Right atrium auricular region (tissue), 2 donors: ENCODE data around the gene HIKESHI. TPM values are rescaled to one million over a fixed set of nuclear protein-coding genes. Genes with fewer than 3 reads are reported as not detected.

Experiments used
- DNase-seq: peaks from one replicate; pipeline ENCODE4 v3.0.0-alpha.2; 2019; ENCODE audit warnings: low spot score
- H3K27ac ChIP-seq, 2 donors: fragments of 200-600 bp; sonication (generic); 1 replicate in 1 of 2; 2 replicates in 1 of 2; pipeline ENCODE4 v1.5.1; 2016 to 2019
- H3K27me3 ChIP-seq, 2 donors: fragments of 200-600 bp; sonication (generic); one replicate each; pipeline versions ENCODE4 v1.5.1 to v1.6.0; 2017 to 2019
- H3K36me3 ChIP-seq: fragments of 200-600 bp; sonication (generic); one replicate; pipeline ENCODE4 v1.5.1; 2016
- H3K4me1 ChIP-seq, 2 donors: fragments of 200-600 bp; sonication (generic); one replicate each; pipeline versions ENCODE4 v1.5.1 to v1.6.0; 2017 to 2019
- H3K4me3 ChIP-seq, 2 donors: fragments of 200-600 bp; sonication (generic); 1 replicate in 1 of 2; 2 replicates in 1 of 2; pipeline ENCODE4 v1.5.1; 2017 to 2019; ENCODE audit warnings: mild to moderate bottlenecking in 1 of 2, moderate library complexity in 1 of 2
- H3K9me3 ChIP-seq, 2 donors: fragments of 200-600 bp; sonication (generic); one replicate each; pipeline ENCODE4 v1.5.1; 2019
- total RNA-seq, 2 donors: library from RNA; depleted of rRNA; stranded (reverse); fragments of >200 nt; gene quantifications; one replicate each; pipeline ENCODE4 v1.1.0, GENCODE V29; 2016
- TF ChIP-seq, protein P1 (sequence below), 2 donors: fragments of 200-600 bp; sonication (generic); IDR thresholded peaks; one replicate each; pipeline ENCODE4 v1.5.1; 2019; ENCODE audit warnings: antibody characterized with exemption in 2 of 2

Gene HIKESHI
- total RNA-seq, 2 donors from 2014 or later: 33.9 to 49.8 TPM

DNA sequence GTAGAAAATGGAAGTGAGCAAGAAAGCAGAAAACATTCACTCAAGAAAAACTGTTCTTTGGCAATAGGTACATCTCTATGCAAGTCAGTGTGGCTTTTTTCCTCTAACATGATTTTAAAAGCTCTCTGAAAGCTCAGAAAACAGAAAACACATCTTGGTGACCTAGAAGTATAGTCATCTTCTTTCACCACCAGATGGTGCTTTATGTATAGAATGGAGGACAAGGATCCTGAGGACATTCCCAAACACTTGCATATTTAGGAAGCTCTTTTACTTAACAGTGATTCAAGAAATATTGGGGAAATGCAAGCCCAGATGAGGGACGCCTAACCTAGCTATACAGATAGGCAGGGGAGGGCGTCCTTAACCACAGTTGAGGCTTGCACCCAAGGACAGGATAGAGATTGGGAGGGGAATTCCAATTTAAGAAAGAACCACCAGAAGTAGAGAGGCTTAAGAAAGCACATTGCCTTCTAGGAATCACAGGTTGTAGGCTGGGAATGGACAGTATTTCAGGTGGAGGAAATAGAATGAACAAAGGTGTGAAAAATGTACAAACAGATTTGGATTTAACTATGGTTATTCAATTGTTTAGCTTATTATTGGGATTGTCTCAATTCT, 58.8 kb downstream of the HIKESHI start:
- TF ChIP-seq, protein P1, sequence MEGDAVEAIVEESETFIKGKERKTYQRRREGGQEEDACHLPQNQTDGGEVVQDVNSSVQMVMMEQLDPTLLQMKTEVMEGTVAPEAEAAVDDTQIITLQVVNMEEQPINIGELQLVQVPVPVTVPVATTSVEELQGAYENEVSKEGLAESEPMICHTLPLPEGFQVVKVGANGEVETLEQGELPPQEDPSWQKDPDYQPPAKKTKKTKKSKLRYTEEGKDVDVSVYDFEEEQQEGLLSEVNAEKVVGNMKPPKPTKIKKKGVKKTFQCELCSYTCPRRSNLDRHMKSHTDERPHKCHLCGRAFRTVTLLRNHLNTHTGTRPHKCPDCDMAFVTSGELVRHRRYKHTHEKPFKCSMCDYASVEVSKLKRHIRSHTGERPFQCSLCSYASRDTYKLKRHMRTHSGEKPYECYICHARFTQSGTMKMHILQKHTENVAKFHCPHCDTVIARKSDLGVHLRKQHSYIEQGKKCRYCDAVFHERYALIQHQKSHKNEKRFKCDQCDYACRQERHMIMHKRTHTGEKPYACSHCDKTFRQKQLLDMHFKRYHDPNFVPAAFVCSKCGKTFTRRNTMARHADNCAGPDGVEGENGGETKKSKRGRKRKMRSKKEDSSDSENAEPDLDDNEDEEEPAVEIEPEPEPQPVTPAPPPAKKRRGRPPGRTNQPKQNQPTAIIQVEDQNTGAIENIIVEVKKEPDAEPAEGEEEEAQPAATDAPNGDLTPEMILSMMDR (IDR thresholded peaks at IDR 0.05): no peak
- DNase-seq: no peak

DNA sequence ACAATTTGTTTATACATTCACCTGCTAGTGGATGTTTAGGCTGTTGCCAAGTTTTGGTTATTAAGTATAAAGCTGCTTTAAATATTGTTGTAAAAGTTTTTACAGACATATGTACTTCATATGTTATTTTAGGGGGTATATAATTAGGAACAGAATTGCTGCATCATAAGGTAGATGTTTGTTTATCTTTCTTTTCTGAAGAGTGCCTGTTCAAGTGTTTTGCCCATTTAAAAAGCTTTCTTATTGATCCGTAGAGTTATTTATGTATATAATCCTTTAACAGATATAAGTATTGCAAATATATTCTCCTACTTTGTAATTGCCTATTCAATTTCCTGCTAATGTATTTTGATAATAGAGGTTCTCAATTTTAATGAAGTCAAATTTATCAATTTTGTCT, 61.4 kb downstream of the HIKESHI start:
- Histone ChIP-seq H3K36me3 (no peaks in the 10 kb centered on the region), H3K9me3 (no peaks in the 10 kb centered on the region), H3K27ac (no peak overlapping the region), H3K27me3 (no peaks in the 10 kb centered on the region), H3K4me1 (no peaks in the 10 kb centered on the region), H3K4me3 (no peak overlapping the region)
- TF ChIP-seq, protein P1 (IDR thresholded peaks at IDR 0.05): no peak
- DNase-seq: no peak

More for the DNA sequence above, 58.8 kb downstream of the HIKESHI start:
- Histone ChIP-seq H3K36me3 (no peaks in the 10 kb centered on the region), H3K27me3 (no peaks in the 10 kb centered on the region), H3K4me3 (no peak overlapping the region), H3K27ac (no peak overlapping the region), H3K4me1 (no peaks in the 10 kb centered on the region), H3K9me3 (no peaks in the 10 kb centered on the region)

DNA sequence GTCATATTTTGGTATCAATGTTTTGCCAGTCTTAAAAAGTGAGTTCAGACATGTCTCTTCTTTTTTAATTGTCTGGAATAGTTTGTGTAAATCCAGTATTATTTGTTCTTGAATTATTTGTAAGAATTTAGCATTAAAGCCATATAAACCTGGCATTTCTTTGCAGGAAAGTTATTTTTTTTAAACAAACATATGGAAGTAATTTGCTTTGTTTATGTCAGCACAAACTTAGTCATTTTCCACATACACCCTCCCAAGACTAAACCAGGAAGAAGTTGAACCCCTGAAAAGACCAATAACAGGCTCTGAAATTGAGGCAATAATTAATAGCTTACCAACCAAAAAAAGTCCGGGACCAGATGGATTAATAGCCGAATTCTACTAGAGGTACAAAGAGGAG, 63.5 kb downstream of the HIKESHI start:
- no peaks in the 10 kb centered on the region for H3K9me3 ChIP-seq
- TF ChIP-seq, protein P1 (IDR thresholded peaks at IDR 0.05): no peak
- H3K4me3 ChIP-seq: no peak overlapping the region
- H3K27me3 ChIP-seq: no peaks in the 10 kb centered on the region
- no peak for DNase-seq
- H3K4me1 ChIP-seq: no peaks in the 10 kb centered on the region
- H3K36me3 ChIP-seq: no peaks in the 10 kb centered on the region
- H3K27ac ChIP-seq: no peak overlapping the region

DNA sequence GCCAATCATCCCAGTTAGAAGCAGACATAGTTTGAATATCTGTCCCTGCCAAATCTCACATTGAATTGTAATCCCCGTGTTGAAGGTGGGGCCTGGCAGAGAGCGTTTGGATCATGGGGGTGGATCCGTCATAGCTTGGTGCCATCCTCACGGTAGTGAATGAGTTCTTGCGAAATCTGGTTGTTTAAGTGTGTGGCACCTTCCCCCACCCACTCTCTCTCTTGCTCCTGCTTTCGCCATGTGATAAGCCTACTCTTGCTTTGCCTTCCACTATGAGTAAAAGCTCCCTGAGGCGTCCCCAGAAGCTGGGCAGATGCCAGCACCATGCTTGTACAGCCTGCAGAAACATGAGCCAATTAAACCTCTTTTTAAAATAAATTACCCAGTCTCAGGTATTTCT, 67.6 kb downstream of the HIKESHI start:
- no peak for DNase-seq
- H3K4me1 ChIP-seq: no peaks in the 10 kb centered on the region
- no peaks in the 10 kb centered on the region for H3K36me3 ChIP-seq
- no peaks in the 10 kb centered on the region for H3K9me3 ChIP-seq
- H3K27ac ChIP-seq: no peak overlapping the region
- H3K4me3 ChIP-seq: no peak overlapping the region
- H3K27me3 ChIP-seq: no peaks in the 10 kb centered on the region
- TF ChIP-seq, protein P1 (IDR thresholded peaks at IDR 0.05): no peak

DNA sequence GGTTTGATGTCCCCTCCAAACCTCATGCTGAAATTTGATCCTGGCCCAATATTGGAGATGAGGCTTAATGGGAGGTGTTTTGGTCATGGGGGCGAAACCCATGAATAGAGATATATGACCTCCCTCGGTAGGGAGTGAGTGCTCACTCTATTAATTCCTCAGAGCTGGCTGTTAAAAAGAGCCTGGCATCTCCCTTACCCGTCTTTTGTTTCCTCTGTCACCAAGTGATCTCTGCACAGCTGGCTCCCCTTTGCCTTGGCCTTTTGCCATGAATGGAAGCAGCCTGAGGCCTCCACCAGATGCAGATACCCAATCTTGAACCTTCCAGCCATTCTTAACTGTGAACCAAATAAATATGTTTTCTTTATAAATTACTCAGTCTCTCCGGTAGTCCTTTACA, 68.1 kb downstream of the HIKESHI start:
- H3K4me1 ChIP-seq: no peaks in the 10 kb centered on the region
- H3K36me3 ChIP-seq: no peaks in the 10 kb centered on the region
- DNase-seq: no peak
- TF ChIP-seq, protein P1 (IDR thresholded peaks at IDR 0.05): no peak
- no peak overlapping the region for H3K4me3 ChIP-seq
- no peaks in the 10 kb centered on the region for H3K9me3 ChIP-seq
- no peaks in the 10 kb centered on the region for H3K27me3 ChIP-seq
- no peak overlapping the region for H3K27ac ChIP-seq
